HG03103 (cell line): Measurements from ENCODE around the gene ADAP1.

Source experiments
- ATAC-seq: cut with Tn5 transposase; IDR thresholded peaks from one replicate; pipeline ENCODE4 v1.9.1; 2021; ENCODE audit warnings: low read depth; ENCODE audit not compliant: unreplicated experiment

ADAP1 gene

GRCh38 chr7:869348-869747 is 85.1 kb downstream of the ADAP1 start:
- ATAC-seq = no peak

GRCh38 chr7:868189-868486 is 86.3 kb downstream of the ADAP1 start:
- ATAC-seq = no peak

- ATAC-seq = no peak
Measured at GRCh38 chr7:867406-868188, 86.9 kb downstream of the ADAP1 start.

GRCh38 chr7:867001-867405 is 87.5 kb downstream of the ADAP1 start:
- ATAC-seq = no peak

- ATAC-seq = no peak
Measured at GRCh38 chr7:865921-866320, 88.6 kb downstream of the ADAP1 start.

GRCh38 chr7:863106-863505 is 91.4 kb downstream of the ADAP1 start:
- ATAC-seq = no peak

GRCh38 chr7:862157-862556 is 92.3 kb downstream of the ADAP1 start:
- ATAC-seq = no peak

DNA sequence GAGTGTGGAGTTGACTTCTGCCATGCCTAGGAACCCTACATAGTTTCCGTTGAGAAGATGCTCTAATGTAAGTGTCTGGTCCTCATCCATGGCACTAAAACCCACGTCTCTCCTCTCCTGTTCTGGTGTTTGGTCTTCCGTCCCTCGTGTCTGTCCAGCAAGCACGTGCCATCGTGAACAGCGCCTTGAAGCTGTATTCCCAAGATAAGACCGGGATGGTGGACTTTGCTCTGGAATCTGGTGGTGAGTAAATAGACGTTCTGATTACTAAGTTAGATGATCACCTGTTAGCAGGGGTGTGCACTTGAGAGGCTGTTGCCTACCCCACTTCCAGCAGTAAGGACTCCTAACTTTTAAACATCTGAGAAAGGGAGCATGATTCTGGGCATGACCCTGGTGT is 93.3 kb downstream of the ADAP1 start:
- ATAC-seq = no peak

GRCh38 chr7:860149-860548 is 94.3 kb downstream of the ADAP1 start:
- ATAC-seq = no peak

GRCh38 chr7:859359-860030 is 95.0 kb downstream of the ADAP1 start:
- no peak for ATAC-seq

GRCh38 chr7:857661-858060 is 96.8 kb downstream of the ADAP1 start:
- no peak for ATAC-seq

DNA sequence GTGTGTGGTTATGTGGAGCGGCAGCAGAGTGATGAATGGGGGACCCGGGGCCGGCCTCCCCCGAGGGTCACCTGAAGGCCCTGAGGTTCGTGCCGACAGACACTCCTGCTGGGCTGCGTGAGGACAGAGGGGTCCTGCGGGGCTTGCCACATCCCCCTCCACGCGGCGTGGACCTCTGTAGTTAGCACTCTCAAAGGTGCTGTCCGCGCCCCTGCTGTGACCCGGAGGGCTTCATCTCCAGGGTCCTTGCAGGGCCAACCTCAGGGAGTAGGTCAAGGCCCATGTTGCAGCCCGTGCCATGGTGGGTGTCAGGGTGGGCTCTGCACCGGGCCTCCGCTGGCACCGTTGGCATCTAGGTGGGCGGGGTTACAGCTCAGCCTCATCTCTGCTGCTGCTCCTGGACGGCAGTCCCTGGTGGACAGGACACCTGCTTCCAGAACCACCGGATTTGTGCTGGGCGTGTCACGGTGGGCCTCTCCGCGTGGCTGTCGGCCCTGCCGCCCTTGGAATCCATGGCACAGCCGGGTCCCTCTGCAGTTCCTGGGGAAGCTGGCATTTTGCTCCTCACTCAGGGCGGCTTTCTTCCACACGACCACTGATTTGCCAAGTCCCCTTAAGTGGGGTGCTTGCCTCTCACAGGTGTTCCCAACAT is 97.9 kb downstream of the ADAP1 start:
- ATAC-seq = no peak

DNA sequence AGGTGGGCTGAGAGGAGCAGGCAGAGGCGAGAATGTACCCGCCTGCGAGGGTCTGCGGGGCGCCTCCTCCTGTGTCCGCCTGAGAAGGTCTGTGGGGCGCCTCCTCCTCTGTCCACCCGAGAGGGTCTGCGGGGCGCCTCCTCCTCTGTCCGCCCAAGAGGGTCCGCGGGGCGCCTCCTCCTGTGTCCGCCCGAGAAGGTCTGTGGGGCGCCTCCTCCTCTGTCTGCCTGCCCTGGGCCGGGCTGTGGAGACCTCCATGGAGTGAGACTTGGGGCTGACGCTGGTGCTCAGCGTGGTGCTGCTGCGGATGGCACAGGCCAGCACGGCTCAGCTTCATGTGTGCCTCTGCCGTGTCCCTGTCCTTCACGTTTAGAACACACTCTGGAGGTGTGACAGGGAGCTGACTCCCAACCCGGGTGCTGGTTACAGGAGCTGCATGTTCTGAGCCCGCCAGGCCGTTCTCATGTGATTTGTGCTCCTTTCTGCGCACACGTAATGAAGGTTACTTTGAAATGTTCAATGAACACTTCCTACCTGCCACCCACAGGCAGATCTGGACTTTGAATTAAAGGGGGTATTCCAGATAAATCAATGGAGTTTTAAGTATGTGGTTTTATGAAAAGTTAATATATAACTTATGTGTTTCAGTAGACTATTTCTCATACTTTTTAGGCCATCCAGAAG is 98.7 kb downstream of the ADAP1 start:
- ATAC-seq = no peak

DNA sequence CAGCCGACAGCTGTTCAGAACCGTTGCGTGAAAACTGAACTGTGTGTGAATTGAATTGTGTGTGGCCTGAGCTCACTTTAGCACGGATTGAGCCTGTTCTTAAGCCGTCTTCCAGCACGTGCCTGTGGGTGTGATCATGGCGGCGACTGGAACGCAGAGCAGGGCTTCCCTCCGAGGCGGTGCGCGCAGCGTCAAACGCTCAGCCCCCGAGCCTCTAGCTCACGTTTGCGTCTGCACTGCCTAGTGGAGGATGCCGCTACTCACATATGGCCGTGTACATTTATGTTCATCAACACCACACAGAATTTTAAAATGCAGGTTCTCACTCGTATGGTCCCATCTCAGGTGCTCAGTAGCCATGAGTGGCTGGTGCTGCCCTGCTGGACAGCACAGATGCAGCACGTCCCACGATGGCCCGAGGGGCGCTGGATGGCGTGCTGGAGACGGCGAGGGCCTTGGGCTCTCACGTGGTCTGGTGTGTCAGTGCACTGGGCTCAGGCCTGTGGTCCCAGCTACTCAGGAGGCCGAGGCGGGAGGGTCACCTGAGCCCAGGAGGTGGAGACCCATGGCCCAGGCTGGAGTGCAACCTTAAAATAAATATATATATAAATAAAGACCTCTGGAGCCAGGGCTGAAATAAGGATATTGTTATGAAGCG is 100.2 kb downstream of the ADAP1 start:
- ATAC-seq = no peak

DNA sequence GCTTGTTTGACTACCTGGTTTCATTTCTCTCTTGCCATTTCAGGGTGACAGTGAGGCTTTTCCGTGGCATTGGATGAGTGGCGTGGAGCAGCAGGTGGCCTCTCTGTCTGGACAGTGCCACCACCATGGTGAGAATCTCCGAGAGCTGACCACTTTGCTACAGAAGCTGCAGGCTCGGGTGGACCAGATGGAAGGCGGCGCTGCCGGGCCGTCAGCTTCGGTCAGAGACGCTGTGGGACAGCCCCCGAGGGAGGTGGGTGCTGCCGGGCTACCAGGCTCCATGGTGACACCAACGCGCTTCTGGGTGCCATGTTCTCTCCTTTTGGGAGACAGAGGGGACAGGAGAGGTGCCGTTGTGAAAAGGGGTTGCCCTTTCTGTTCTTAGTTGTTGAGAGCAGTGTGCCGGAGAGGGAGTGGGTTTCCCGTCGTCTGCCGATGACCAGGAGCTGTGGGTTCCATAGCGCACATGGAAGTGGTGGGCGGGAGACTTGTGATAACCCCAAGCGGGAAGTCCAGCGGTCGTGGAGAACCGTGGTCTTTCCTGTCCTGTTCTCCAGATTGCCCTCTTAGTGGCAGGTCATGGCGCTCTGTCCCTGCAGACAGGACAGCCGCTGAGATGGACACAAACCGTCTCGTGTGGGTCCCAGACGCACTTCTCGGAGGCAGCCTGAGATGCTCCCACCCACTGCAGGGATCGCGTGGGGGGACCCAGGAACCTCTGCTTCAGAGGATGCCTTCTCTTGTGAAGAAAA is 100.9 kb downstream of the ADAP1 start:
- ATAC-seq = no peak

DNA sequence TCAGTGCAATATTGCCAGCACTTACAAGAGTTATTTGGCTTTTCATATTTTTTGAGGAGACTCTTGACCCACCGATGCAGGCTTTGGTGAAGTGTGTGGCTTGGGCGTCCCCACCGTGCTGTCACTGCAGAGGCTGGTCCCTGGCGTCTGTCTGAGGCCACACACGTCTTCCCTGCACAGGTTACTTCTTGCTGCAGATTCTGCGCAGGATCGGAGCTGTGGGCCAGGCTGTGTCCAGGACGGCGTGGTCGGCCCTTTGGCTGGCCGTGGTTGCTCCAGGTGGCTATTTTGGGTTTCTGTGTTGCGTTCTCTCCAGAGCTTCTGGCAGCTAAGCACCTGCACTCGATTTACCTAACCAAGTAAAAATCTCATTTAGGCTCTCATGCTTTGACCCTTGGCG is 103.3 kb downstream of the ADAP1 start:
- no peak for ATAC-seq

DNA sequence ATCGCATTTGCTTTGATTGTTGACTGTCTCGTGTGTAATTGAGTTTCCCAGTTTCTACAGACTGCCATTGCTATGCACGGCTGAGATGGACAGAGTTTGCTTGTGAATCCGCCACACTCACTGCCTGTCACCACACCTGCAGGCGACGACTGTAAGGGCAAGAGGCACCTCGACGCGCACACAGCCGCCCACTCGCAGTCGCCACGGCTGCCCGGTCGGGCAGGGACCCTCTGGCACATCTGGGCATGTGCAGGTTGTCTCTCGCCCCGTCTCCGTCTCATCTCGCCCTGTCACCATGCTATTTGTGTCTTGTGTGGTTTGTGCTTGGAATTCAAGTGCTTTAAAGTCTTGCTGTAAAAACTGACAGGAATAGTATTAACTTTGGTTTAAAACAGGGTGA is 104.7 kb downstream of the ADAP1 start:
- ATAC-seq = no peak

DNA sequence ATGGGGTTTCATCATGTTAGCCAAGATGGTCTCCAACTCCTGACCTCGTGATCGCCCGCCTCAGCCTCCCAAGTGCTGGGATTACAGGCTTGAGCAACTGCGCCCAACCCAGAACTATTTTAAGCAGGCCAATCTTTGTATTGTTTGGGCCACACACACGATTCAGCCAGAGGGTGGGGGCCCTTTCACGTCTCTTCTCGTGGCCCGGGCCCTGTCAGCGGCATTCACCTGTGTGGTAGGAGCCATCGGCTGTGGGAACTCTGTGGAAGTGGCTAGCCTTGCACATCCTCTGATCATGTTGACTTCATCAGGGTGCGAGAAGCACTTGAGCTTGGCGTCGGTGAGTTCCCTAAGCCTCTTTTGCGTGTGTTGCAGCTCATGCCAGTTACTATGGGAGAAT is 105.3 kb downstream of the ADAP1 start:
- ATAC-seq = no peak
